Muscle of arm (tissue), 12 donors: ENCODE measurements around the gene SLC44A5. TPM values are rescaled to one million over a fixed set of nuclear protein-coding genes. Genes with fewer than 3 reads are reported as not detected.
"Not testable (repeated sequence)": the region's sequence is repeated elsewhere in the genome, so short reads cannot be mapped to it uniquely, and the experiment has no call there.

Source experiments
- DNase-seq: peaks from one replicate; pipeline ENCODE4 v3.0.0-alpha.2; 2013
- polyA plus RNA-seq, 12 donors: library from polyadenylated mRNA; unstranded; fragments of 120-200 nt; gene quantifications; one replicate each; pipeline ENCODE4 v1.2.1, GENCODE V29; 2013; ENCODE audit not compliant: insufficient read length in 12 of 12

Gene SLC44A5
- polyA plus RNA-seq, 12 donors = 0.28 to 3.2 (median 0.68) TPM; not detected in 1

DNA sequence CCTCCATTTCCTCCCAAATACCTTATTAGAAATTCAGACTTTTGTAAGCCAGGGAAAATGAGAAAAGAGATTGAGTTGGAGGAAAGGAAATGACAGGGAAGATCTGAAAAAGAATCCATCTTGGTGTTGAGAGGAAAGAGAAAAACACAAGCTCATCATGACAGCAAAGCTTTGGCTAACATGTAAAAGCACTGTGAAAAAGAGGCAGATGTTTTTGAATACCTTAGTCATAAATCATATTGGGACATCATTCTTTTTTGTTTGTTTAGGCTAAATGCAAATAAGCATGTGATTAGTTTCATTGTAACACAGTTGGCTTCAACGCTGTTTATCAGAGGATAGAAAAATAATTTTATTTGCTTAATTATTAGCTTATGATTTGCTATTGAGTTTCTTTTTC, 412.2 kb downstream of the SLC44A5 start:
- no peak for DNase-seq

- DNase-seq = no peak
Observed at GRCh38 chr1:75198163-75198562, 412.8 kb downstream of the SLC44A5 start.

DNA sequence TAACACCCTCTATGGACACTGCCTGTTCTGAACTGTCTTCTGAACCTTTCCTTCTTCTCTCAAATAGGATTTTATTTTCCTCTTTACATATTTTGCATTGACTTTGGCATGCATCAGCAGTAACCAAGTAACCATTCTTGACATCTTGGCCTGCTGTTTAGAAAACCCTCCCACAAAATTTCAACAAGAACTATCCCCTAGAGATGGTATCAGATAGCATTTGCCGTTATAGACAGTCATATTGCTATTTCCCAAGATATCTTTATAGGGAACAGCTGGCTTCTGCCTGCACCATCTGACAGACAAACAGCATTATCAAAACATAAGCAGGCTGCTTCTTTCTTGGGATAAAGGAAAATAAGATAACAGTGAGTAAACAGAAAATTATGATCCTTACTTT, 422.0 kb downstream of the SLC44A5 start:
- no peak for DNase-seq

DNA sequence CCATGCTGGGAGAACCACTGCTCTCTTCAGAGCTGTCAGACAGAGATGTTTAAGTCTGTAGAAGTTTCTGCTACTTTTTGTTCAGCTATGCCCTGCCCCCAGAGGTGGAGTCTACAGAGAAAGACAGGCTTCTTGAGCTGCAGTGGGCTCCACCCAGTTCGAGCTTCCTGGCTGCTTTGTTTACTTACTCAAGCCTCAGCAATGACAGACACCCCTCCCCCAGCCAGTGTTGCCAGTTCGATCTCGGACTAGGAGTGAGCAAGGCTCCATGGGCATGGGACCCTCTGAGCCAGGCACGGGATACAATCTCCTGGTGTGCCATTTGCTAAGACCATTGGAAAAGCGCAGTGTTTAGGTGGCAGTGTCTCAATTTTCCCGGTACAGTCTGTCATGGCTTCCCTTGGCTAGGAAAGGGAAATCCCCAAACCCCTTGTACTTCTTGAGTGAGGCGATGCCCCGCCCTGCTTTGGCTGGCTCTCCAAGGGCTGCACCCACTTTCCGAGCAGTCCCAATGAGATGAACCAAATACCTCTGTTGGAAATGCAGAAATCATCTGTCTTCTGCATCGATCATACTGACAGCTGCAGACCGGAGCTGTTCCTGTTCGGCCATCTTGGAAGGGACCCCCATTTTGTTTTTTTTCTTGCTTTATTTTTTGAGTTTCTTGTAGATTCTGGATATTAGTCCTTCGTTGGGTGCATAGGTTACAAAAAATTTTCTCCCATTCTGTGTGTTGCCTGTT, 429.5 kb downstream of the SLC44A5 start:
- DNase-seq = not testable (repeated sequence)

GRCh38 chr1:75174031-75174760, 436.7 kb downstream of the SLC44A5 start:
- DNase-seq = no peak

GRCh38 chr1:75172556-75172955, 438.4 kb downstream of the SLC44A5 start:
- DNase-seq = peak; percentile 70

GRCh38 chr1:75171876-75172275, 439.0 kb downstream of the SLC44A5 start:
- DNase-seq = no peak

DNA sequence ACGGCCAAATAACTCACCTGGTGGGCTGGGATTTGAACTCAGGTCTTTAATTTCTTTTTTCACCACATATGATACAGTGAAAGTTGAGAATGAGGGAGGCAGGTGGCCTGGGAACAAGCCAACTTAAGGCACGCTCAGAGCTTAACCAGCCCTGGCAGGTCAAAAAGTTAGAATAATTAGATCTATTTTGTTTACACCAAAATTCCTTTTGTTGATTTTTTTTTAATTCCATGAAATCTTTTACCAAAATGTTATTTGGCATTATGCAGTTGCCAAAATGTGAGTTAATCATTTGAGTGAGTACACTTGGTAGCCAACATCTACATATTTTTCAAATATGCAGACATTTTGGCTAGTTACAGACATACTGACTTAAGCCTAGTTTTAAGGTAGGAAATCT, 439.9 kb downstream of the SLC44A5 start:
- DNase-seq = no peak

GRCh38 chr1:75170011-75170410, 440.9 kb downstream of the SLC44A5 start:
- no peak for DNase-seq

GRCh38 chr1:75166821-75167220, 444.1 kb downstream of the SLC44A5 start:
- DNase-seq = no peak

DNA sequence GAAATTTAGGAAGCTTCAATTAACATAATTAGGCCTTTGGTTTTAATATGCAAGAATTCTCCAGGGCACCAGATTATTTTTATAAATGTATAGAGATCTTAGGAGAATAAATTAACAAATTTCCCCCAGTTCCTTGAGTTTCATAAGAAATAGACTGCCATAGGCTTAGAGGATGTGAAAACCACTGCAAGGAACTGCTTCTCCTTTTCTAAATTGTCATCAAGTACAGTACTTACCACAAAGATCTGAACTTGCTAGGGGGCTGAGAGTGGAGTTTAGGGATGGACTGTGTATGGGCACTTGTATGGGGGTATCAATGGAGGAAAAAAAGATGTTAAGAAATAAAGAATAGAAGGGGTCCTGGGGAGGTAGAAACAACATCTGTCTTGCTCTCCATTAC, 445.6 kb downstream of the SLC44A5 start:
- DNase-seq = no peak

DNA sequence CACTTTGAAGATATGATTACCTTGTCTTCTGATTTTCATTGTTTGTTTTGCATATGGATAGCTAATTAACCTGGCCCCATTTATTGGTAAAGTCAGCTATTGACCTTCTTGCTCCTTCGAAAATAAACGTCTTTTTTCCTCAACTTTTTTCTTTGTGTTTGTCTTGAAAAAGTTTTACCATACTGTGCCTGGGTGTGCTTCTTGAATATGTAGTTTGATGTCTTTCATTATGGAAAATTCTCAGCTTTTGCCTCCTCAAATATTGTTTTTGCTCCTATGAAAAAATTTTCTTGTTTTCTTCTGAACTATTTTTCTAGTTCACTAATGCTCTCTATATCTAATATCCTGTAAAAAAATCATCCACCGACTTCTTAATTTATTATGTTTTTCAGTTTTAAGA, 451.8 kb downstream of the SLC44A5 start:
- DNase-seq = no peak

Other genes with a start within 250 kb of the SLC44A5 start
- gene ACADM, start 113.6 kb upstream of the SLC44A5 start, polyA plus RNA-seq = 10 to 100 TPM in 11 of 12 donors, not detected in 1; 60.0 to 91.7 (median 74.4) TPM
- gene RABGGTB, start 175.1 kb upstream of the SLC44A5 start, polyA plus RNA-seq = 100 to 1,000 TPM in 3 of 12 donors, 10 to 100 TPM in 8, not detected in 1; 74.9 to 124 (median 94.9) TPM
- 1 to 10 TPM in 1 of 12 donors, under 1 TPM in 9, not detected in 2; 0.28 to 1.1 (median 0.47) TPM for gene MSH4, start 185.8 kb upstream of the SLC44A5 start, polyA plus RNA-seq